Activated CD8-positive, alpha-beta T cell treated with anti-CD3 and anti-CD28 coated beads, Interleukin-2, amount 10 ng/mL, durations not matched to agents 7 days and 5 days (primary cell): ENCODE results near the gene TP73. TPM values are rescaled to one million over a fixed set of nuclear protein-coding genes. Genes with fewer than 3 reads are reported as not detected.

ENCODE experiments used
- ATAC-seq: fragments of 150-1000 bp; cut with Tn5 transposase; one replicate; pipeline ENCODE4 v1.10.0; 2021; ENCODE audit warnings: moderate library complexity
- CTCF ChIA-PET: fragments of 350-600 bp; sonication (Branson Sonifier 250); formaldehyde crosslinking; loops from one replicate; lab custom pipeline; 2021; ENCODE audit warnings: antibody characterized with exemption; lab: Charles Lee
- POLR2A ChIA-PET: fragments of 350-600 bp; sonication (Branson Sonifier 250); formaldehyde crosslinking; loops from one replicate; lab custom pipeline; 2021; ENCODE audit warnings: antibody characterized with exemption; lab: Charles Lee
- DNase-seq: peaks from one replicate; pipeline ENCODE4 v3.0.0-alpha.2; 2020
- H3K27ac Mint-ChIP-seq: one replicate; pipeline ENCODE4 v1.8.0; 2021; ENCODE audit warnings: mild to moderate bottlenecking, mixed read lengths
- H3K27me3 Mint-ChIP-seq: one replicate; pipeline ENCODE4 v1.8.0; 2021; ENCODE audit warnings: low read depth, mixed read lengths
- H3K36me3 Mint-ChIP-seq: one replicate; pipeline ENCODE4 v1.8.0; 2021; ENCODE audit warnings: low read depth, mixed read lengths
- H3K4me1 Mint-ChIP-seq: one replicate; pipeline ENCODE4 v1.8.0; 2021; ENCODE audit warnings: low read depth, mixed read lengths
- H3K4me3 Mint-ChIP-seq: one replicate; pipeline ENCODE4 v1.8.0; 2021; ENCODE audit warnings: mild to moderate bottlenecking, mixed read lengths
- H3K9me3 Mint-ChIP-seq: one replicate; pipeline ENCODE4 v1.8.0; 2022; ENCODE audit warnings: mixed read lengths; ENCODE audit not compliant: insufficient read depth
- total RNA-seq, 2 experiments: library from RNA; stranded (reverse); gene quantifications; one replicate each; pipeline ENCODE4 v1.2.3, GENCODE V29; 2021

The TP73 gene
- total RNA-seq, 2 experiments from 2014 or later: 1.3 to 1.4 TPM

- Mint-ChIP-seq H3K36me3 (no peaks in the 10 kb centered on the region), H3K4me1 (peaks cover 19% of the 10 kb centered on the region), H3K27ac (no peak overlapping the region), H3K27me3 (peaks cover 10% of the 10 kb centered on the region), H3K9me3 (no peaks in the 10 kb centered on the region), H3K4me3 (no peak overlapping the region)
- no peak for ATAC-seq
- no peak for DNase-seq
- POLR2A ChIA-PET: no interaction called here
- CTCF ChIA-PET: no interaction called here
Measured at GRCh38 chr1:3680488-3681230, 28.3 kb downstream of the TP73 start.

- Mint-ChIP-seq H3K4me1 (peaks cover 19% of the 10 kb centered on the region), H3K27me3 (peaks cover 10% of the 10 kb centered on the region), H3K4me3 (no peak overlapping the region), H3K36me3 (no peaks in the 10 kb centered on the region), H3K9me3 (no peaks in the 10 kb centered on the region), H3K27ac (no peak overlapping the region)
- ChIA-PET POLR2A (no interaction called here), CTCF (no interaction called here)
- no peak for DNase-seq
- ATAC-seq: no peak
Measured at GRCh38 chr1:3681231-3681897, 29.0 kb downstream of the TP73 start.

- no peak for ATAC-seq
- ChIA-PET POLR2A (no interaction called here), CTCF (no interaction called here)
- Mint-ChIP-seq H3K36me3 (no peaks in the 10 kb centered on the region), H3K27me3 (peaks cover 10% of the 10 kb centered on the region), H3K4me1 (peaks cover 16% of the 10 kb centered on the region), H3K4me3 (no peak overlapping the region), H3K27ac (no peak overlapping the region), H3K9me3 (no peaks in the 10 kb centered on the region)
- DNase-seq: no peak
Measured at GRCh38 chr1:3681898-3682806, 29.8 kb downstream of the TP73 start.

- Mint-ChIP-seq H3K4me1 (peaks cover 6% of the 10 kb centered on the region), H3K27me3 (peaks cover 10% of the 10 kb centered on the region), H3K9me3 (no peaks in the 10 kb centered on the region), H3K27ac (no peak overlapping the region), H3K4me3 (no peak overlapping the region), H3K36me3 (no peaks in the 10 kb centered on the region)
- POLR2A ChIA-PET: no interaction called here
- ATAC-seq (no peak), DNase-seq (no peak)
- CTCF ChIA-PET: no interaction called here
Measured at GRCh38 chr1:3683197-3683596, 30.9 kb downstream of the TP73 start.

- POLR2A ChIA-PET: no interaction called here
- H3K27ac Mint-ChIP-seq: no peak overlapping the region
- peaks cover 3% of the 10 kb centered on the region for H3K4me1 Mint-ChIP-seq
- no peak overlapping the region for H3K4me3 Mint-ChIP-seq
- no peaks in the 10 kb centered on the region for H3K9me3 Mint-ChIP-seq
- CTCF ChIA-PET: no interaction called here
- H3K27me3 Mint-ChIP-seq: peaks cover 10% of the 10 kb centered on the region
- no peak for ATAC-seq
- no peak for DNase-seq
- no peaks in the 10 kb centered on the region for H3K36me3 Mint-ChIP-seq
Measured at GRCh38 chr1:3683992-3684391, 31.7 kb downstream of the TP73 start.

GRCh38 chr1:3685222-3685621 lies 32.9 kb downstream of the TP73 start:
- no peak overlapping the region for H3K27ac Mint-ChIP-seq
- ChIA-PET CTCF (no interaction called here), POLR2A (no interaction called here)
- no peaks in the 10 kb centered on the region for H3K4me1 Mint-ChIP-seq
- no peaks in the 10 kb centered on the region for H3K27me3 Mint-ChIP-seq
- no peak for DNase-seq
- no peak overlapping the region for H3K4me3 Mint-ChIP-seq
- no peak for ATAC-seq
- no peaks in the 10 kb centered on the region for H3K9me3 Mint-ChIP-seq
- H3K36me3 Mint-ChIP-seq: no peaks in the 10 kb centered on the region

- H3K9me3 Mint-ChIP-seq: no peaks in the 10 kb centered on the region
- no peaks in the 10 kb centered on the region for H3K27me3 Mint-ChIP-seq
- H3K4me3 Mint-ChIP-seq: no peak overlapping the region
- ATAC-seq: no peak
- H3K36me3 Mint-ChIP-seq: no peaks in the 10 kb centered on the region
- H3K27ac Mint-ChIP-seq: no peak overlapping the region
- ChIA-PET CTCF (interaction anchor here (1.6 kb wide), 1 partner anchor 39 kb away, joined by 5 read pairs; no protein-coding TSS in a partner anchor), POLR2A (no interaction called here)
- no peak for DNase-seq
- no peaks in the 10 kb centered on the region for H3K4me1 Mint-ChIP-seq
Measured at GRCh38 chr1:3685906-3686305, 33.6 kb downstream of the TP73 start.

- Mint-ChIP-seq H3K4me3 (no peak overlapping the region), H3K36me3 (no peaks in the 10 kb centered on the region), H3K27me3 (no peaks in the 10 kb centered on the region), H3K4me1 (no peaks in the 10 kb centered on the region), H3K9me3 (no peaks in the 10 kb centered on the region), H3K27ac (no peak overlapping the region)
- no peak for ATAC-seq
- POLR2A ChIA-PET: no interaction called here
- no peak for DNase-seq
- CTCF ChIA-PET: interaction anchor here (1.6 kb wide), 1 partner anchor 37 kb away, joined by 5 read pairs; no protein-coding TSS in a partner anchor
Measured at GRCh38 chr1:3687504-3687903, 35.2 kb downstream of the TP73 start.

- Mint-ChIP-seq H3K4me3 (no peak overlapping the region), H3K4me1 (no peaks in the 10 kb centered on the region), H3K36me3 (no peaks in the 10 kb centered on the region), H3K9me3 (no peaks in the 10 kb centered on the region), H3K27ac (no peak overlapping the region), H3K27me3 (no peaks in the 10 kb centered on the region)
- CTCF ChIA-PET: no interaction called here
- DNase-seq (no peak), ATAC-seq (no peak)
- POLR2A ChIA-PET: no interaction called here
Measured at GRCh38 chr1:3688356-3689137, 36.2 kb downstream of the TP73 start.

- Mint-ChIP-seq H3K27ac (no peak overlapping the region), H3K27me3 (no peaks in the 10 kb centered on the region), H3K36me3 (no peaks in the 10 kb centered on the region), H3K4me3 (no peak overlapping the region), H3K4me1 (no peaks in the 10 kb centered on the region), H3K9me3 (no peaks in the 10 kb centered on the region)
- DNase-seq: no peak
- CTCF ChIA-PET: no interaction called here
- POLR2A ChIA-PET: no interaction called here
- no peak for ATAC-seq
Measured at GRCh38 chr1:3689138-3689750, 36.9 kb downstream of the TP73 start.
